Endothelial cell of umbilical vein (primary cell): ENCODE measurements around the gene MAEL. TPM values are rescaled to one million over a fixed set of nuclear protein-coding genes. Genes with fewer than 3 reads are reported as not detected.

Experiments
- BruUV-seq: library from RNA; stranded (reverse); fragments of 400-500 nt; replicated peaks from 2 replicates; lab custom pipeline; 2021; lab: Mats Ljungman, UMichigan
- CTCF ChIA-PET: fragments of 300-600, 350-600 bp; sonication (Branson Sonifier 250); formaldehyde crosslinking; loops from one replicate; lab custom pipeline; 2021; ENCODE audit warnings: antibody characterized with exemption, inconsistent platforms; lab: Charles Lee
- POLR2A ChIA-PET: fragments of 300-600, 350-600 bp; sonication (Branson Sonifier 250); formaldehyde crosslinking; loops from one replicate; lab custom pipeline; 2021; ENCODE audit warnings: antibody characterized with exemption, inconsistent platforms; lab: Charles Lee
- DNase-seq: peaks from one replicate; pipeline ENCODE4 v3.0.0-alpha.2; 2011; ENCODE audit warnings: low read depth, low spot score
- FAIRE-seq: peaks from 2 replicates; lab custom pipeline; 2011; peaks lifted over from hg19 to GRCh38; lab: Jason Lieb, UNC
- H2AFZ ChIP-seq: 2 replicates; pipeline ENCODE4 v1.6.0; 2012; ENCODE audit warnings: low read depth, low read length, control low read depth, inconsistent platforms
- H3K27ac ChIP-seq: 2 replicates; pipeline ENCODE4 v1.5.1; 2011; ENCODE audit warnings: low read depth, mild to moderate bottlenecking, control low read depth, low read length, moderate library complexity; ENCODE audit not compliant: insufficient read depth
- H3K27me3 ChIP-seq, 2 experiments: 2 replicates each; pipeline versions ENCODE4 v1.6.0 to v1.6.1; 2011; ENCODE audit warnings: low read length in 2 of 2, mixed read lengths in 1 of 2; ENCODE audit not compliant: control insufficient read depth in 2 of 2, insufficient read depth in 2 of 2
- H3K36me3 ChIP-seq, 2 experiments: 2 replicates in 1 of 2; 3 replicates in 1 of 2; pipeline ENCODE4 v1.5.1; 2011; ENCODE audit warnings: low read length in 2 of 2, mild to moderate bottlenecking in 1 of 2, moderate library complexity in 1 of 2; ENCODE audit not compliant: control insufficient read depth in 2 of 2, insufficient read depth in 2 of 2; ENCODE audit errors: extremely low read depth in 1 of 2
- H3K4me1 ChIP-seq: 3 replicates; pipeline ENCODE4 v1.5.1; 2011; ENCODE audit warnings: mild to moderate bottlenecking, low read length; ENCODE audit not compliant: control insufficient read depth, insufficient read depth; ENCODE audit errors: extremely low read depth
- H3K4me2 ChIP-seq: 2 replicates; pipeline ENCODE4 v1.6.1; 2011; ENCODE audit warnings: low read length, control low read depth, mixed read lengths; ENCODE audit not compliant: insufficient read depth
- H3K4me3 ChIP-seq, 3 experiments: fragments of 200-600 bp in 1 of 3; sonication (generic), shearing (Covaris generic) in 1 of 3; replicated peaks in 1 of 3; 2 replicates each; pipeline ENCODE4 v1.5.1; 2011 to 2016; ENCODE audit warnings: control low read depth in 3 of 3, low read length in 3 of 3, mild to moderate bottlenecking in 2 of 3, inconsistent platforms in 1 of 3, low read depth in 1 of 3, moderate library complexity in 1 of 3; ENCODE audit not compliant: insufficient read depth in 1 of 3
- H3K79me2 ChIP-seq: 2 replicates; pipeline ENCODE4 v1.6.0; 2012; ENCODE audit warnings: low read length, inconsistent platforms; ENCODE audit not compliant: control insufficient read depth, insufficient read depth
- H3K9ac ChIP-seq: replicated peaks from 2 replicates; pipeline ENCODE3; 2011; ENCODE audit warnings: low read length, control low read depth; ENCODE audit not compliant: insufficient read depth; ENCODE audit errors: extremely low read depth
- H3K9me1 ChIP-seq: replicated peaks from 3 replicates; pipeline ENCODE4 v1.6.0; 2011; ENCODE audit warnings: mild to moderate bottlenecking, low read length; ENCODE audit not compliant: control insufficient read depth, insufficient read depth; ENCODE audit errors: extremely low read depth
- H3K9me3 ChIP-seq: replicated peaks from 2 replicates; pipeline ENCODE4 v1.5.1; 2012; ENCODE audit warnings: low read length, inconsistent platforms; ENCODE audit not compliant: control insufficient read depth, insufficient read depth
- H4K20me1 ChIP-seq: replicated peaks from 2 replicates; pipeline ENCODE3; 2011; ENCODE audit warnings: mild to moderate bottlenecking, low read length; ENCODE audit not compliant: control insufficient read depth, insufficient read depth; ENCODE audit errors: extremely low read depth
- CTCF ChIP-seq, 2 donors: IDR thresholded peaks; 1 replicate in 1 of 2; 2 replicates in 1 of 2; pipeline ENCODE4 v1.5.1; 2011; ENCODE audit warnings: low read length in 2 of 2, mild to moderate bottlenecking in 2 of 2, moderate library complexity in 2 of 2, control low read depth in 1 of 2, inconsistent platforms in 1 of 2, low read depth in 1 of 2; ENCODE audit not compliant: insufficient read depth in 1 of 2; ENCODE audit errors: extremely low read depth in 1 of 2
- EZH2 ChIP-seq: IDR thresholded peaks from 2 replicates; pipeline ENCODE4 v1.6.1; 2012; ENCODE audit warnings: borderline replicate concordance, low read depth, mild to moderate bottlenecking, moderate library complexity, low read length, inconsistent platforms; ENCODE audit not compliant: severe bottlenecking
- FOS ChIP-seq: IDR thresholded peaks from 2 replicates; pipeline ENCODE4 v1.6.1; 2011; ENCODE audit warnings: mild to moderate bottlenecking, low read length, moderate library complexity, borderline replicate concordance; ENCODE audit not compliant: insufficient read depth
- GATA2 ChIP-seq: IDR thresholded peaks from 2 replicates; pipeline ENCODE4 v1.7.0; 2011; ENCODE audit warnings: low read depth, mild to moderate bottlenecking, moderate library complexity, mixed read lengths, low read length; ENCODE audit not compliant: insufficient read length, insufficient read depth
- JUN ChIP-seq: IDR thresholded peaks from 2 replicates; pipeline ENCODE4 v1.6.1; 2011; ENCODE audit warnings: borderline replicate concordance, low read depth; ENCODE audit not compliant: insufficient read length, insufficient read depth
- MAX ChIP-seq: IDR thresholded peaks from 2 replicates; pipeline ENCODE4 v1.6.1; 2011; ENCODE audit not compliant: insufficient read depth, insufficient read length
- MYC ChIP-seq: IDR thresholded peaks from one replicate; pipeline ENCODE4 v1.6.1; 2011; ENCODE audit warnings: mild to moderate bottlenecking, low read depth, low read length
- POLR2A ChIP-seq: IDR thresholded peaks from 2 replicates; pipeline ENCODE4 v1.6.1; 2012; ENCODE audit warnings: low read depth, mild to moderate bottlenecking, control low read depth, low read length
- POLR2AphosphoS5 ChIP-seq: IDR thresholded peaks from 2 replicates; pipeline ENCODE4 v1.6.1; 2012; ENCODE audit warnings: low read depth, mild to moderate bottlenecking, control low read depth, low read length, moderate library complexity; ENCODE audit not compliant: insufficient read depth
- dilution Hi-C: fragments of 300-500 bp; cut with MboI; formaldehyde crosslinking; loops from one replicate; pipeline ENCODE4 v1.15.0; 2019; ENCODE audit warnings: low sequenced_read_pairs; ENCODE audit not compliant: extremely low pct_ligation_motif_present
- intact Hi-C: fragments of 100-400 bp; cut with micrococcal nuclease; formaldehyde crosslinking; loops from one replicate; pipeline ENCODE4 v1.10.0; 2022
- polyA plus RNA-seq, 4 experiments: library from polyadenylated mRNA; depleted of rRNA in 3 of 4; stranded (reverse) in 3 of 4; unstranded in 1 of 4; fragments of >200 nt; gene quantifications; 2 replicates each; pipeline versions ENCODE4 v1.2.1 to v1.2.3, GENCODE V29; 2011 to 2012; ENCODE audit warnings: missing spikeins in 1 of 4
- total RNA-seq: library from RNA; stranded (reverse); gene quantifications from 2 replicates; pipeline ENCODE4 v1.2.3, GENCODE V29; 2021

MAEL gene
- total and polyA plus RNA-seq, 2 donors (not counting 3 experiments of a cell fraction or from before 2014, with no cell fraction given) = 0.04 TPM; not detected in 1

- TF ChIP-seq CTCF (IDR thresholded peaks at IDR 0.05; ENCODE audit: extremely low read depth in 1 of 2, insufficient read depth in 1 of 2, low read depth in 1 of 2, low read length in 2 of 2) (no peak), JUN (no peak), FOS (no peak), POLR2AphosphoS5 (no peak), GATA2 (no peak), EZH2 (no peak), MYC (no peak), POLR2A (no peak), MAX (no peak)
- Histone ChIP-seq H4K20me1 (no peaks in the 10 kb centered on the region), H3K4me1 (no peaks in the 10 kb centered on the region), H2AFZ (no peak overlapping the region), H3K27me3 (no peaks in the 10 kb centered on the region), H3K4me2 (no peak overlapping the region), H3K9me3 (no peaks in the 10 kb centered on the region), H3K36me3 (no peaks in the 10 kb centered on the region), H3K4me3 (no peak overlapping the region), H3K9ac (no peak overlapping the region), H3K79me2 (no peaks in the 10 kb centered on the region), H3K27ac (no peak overlapping the region), H3K9me1 (no peaks in the 10 kb centered on the region)
- intact Hi-C loops = no loop called here
- ChIA-PET CTCF (no interaction called here), POLR2A (no interaction called here)
- dilution Hi-C loops = no loop called here
- DNase-seq (no peak), FAIRE-seq (no peak)
- no TSS peak for BruUV-seq
Observed at GRCh38 chr1:167002354-167002753, 13.3 kb downstream of the MAEL start.
